H1 (cell line): ENCODE results near the gene LIG1. TPM values are rescaled to one million over a fixed set of nuclear protein-coding genes. Genes with fewer than 3 reads are reported as not detected.

Experiments
- BCL11A ChIP-seq, 2 experiments: IDR thresholded peaks; one replicate each; pipeline ENCODE4 v1.6.1; 2011; ENCODE audit warnings: low read depth in 2 of 2, low read length in 2 of 2, mild to moderate bottlenecking in 2 of 2
- BRCA1 ChIP-seq: IDR thresholded peaks from 2 replicates; pipeline ENCODE4 v1.6.1; 2012; ENCODE audit warnings: low read depth, low read length, improper control_type of control experiment
- EZH2 ChIP-seq: fragments of 200-600 bp; sonication (generic); IDR thresholded peaks from 2 replicates; pipeline ENCODE4 v1.7.1; 2012; ENCODE audit warnings: low read depth, mild to moderate bottlenecking, moderate library complexity, low read length, inconsistent platforms; ENCODE audit not compliant: severe bottlenecking
- SP2 ChIP-seq: IDR thresholded peaks from 2 replicates; pipeline ENCODE4 v1.6.1; 2012; ENCODE audit warnings: mild to moderate bottlenecking, low read length, inconsistent platforms
- TBP ChIP-seq: IDR thresholded peaks from 2 replicates; pipeline ENCODE4 v1.6.1; 2011; ENCODE audit warnings: low read depth, low read length, improper control_type of control experiment
- polyA plus RNA-seq, 7 experiments: library from polyadenylated mRNA; depleted of rRNA in 3 of 7; stranded (reverse) in 5 of 7; unstranded in 2 of 7; fragments of >200 nt in 5 of 7; fragments of 200-250 nt in 2 of 7; gene quantifications; 1 replicate in 5 of 7; 2 replicates in 1 of 7; 4 replicates in 1 of 7; pipeline versions ENCODE4 v1.2.1 to v1.2.3, GENCODE V29; 2011 to 2013; ENCODE audit warnings: missing spikeins in 2 of 7, mixed read lengths in 2 of 7
- total RNA-seq: library from RNA; stranded (reverse); fragmentation: NEBNext Ultra II Directional; extraction: Animal tissue kit (Norgen Biotek cat#: 25700); gene quantifications from 2 replicates; pipeline ENCODE4 v1.2.1, GENCODE V29; 2021
- TF ChIP-seq, protein P1 (sequence below): fragments of 300-600 bp; sonication (generic); IDR thresholded peaks from 2 replicates; pipeline ENCODE4 v1.7.1; 2012; ENCODE audit warnings: low read length, moderate library complexity, mild to moderate bottlenecking, inconsistent platforms; ENCODE audit not compliant: insufficient replicate concordance
- TF ChIP-seq, protein P2 (sequence below): IDR thresholded peaks from 2 replicates; pipeline ENCODE4 v1.6.1; 2011; ENCODE audit warnings: low read length, improper control_type of control experiment
- TF ChIP-seq, protein P3 (sequence below): IDR thresholded peaks from 2 replicates; pipeline ENCODE4 v1.6.1; 2011; ENCODE audit warnings: low read depth, mild to moderate bottlenecking, low read length; ENCODE audit not compliant: insufficient read depth

The LIG1 gene
- total and polyA plus RNA-seq, 2 of the 8 experiments (the other 6 are each of a cell fraction or from before 2014, with no cell fraction given), result 67.6 to 113 TPM

DNA sequence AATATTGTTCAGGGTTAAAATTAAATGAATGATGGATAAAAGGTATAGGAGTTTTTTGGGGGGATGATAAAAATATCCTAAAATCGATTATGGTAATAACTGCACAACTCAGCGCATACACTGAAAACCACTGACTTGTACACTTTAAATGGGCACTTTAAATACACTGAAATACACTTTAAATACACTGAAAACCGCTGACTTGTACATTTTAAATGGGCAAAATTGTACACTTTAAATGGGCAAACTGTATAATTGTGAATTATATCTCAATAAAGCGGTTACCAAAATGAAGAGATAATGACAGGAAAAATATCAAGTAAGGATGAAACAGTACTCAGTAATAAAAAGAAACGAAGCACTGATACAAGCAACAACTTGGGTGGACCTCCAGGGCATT is 1.5 kb downstream of the LIG1 start (continued):
- TF ChIP-seq, protein P1, sequence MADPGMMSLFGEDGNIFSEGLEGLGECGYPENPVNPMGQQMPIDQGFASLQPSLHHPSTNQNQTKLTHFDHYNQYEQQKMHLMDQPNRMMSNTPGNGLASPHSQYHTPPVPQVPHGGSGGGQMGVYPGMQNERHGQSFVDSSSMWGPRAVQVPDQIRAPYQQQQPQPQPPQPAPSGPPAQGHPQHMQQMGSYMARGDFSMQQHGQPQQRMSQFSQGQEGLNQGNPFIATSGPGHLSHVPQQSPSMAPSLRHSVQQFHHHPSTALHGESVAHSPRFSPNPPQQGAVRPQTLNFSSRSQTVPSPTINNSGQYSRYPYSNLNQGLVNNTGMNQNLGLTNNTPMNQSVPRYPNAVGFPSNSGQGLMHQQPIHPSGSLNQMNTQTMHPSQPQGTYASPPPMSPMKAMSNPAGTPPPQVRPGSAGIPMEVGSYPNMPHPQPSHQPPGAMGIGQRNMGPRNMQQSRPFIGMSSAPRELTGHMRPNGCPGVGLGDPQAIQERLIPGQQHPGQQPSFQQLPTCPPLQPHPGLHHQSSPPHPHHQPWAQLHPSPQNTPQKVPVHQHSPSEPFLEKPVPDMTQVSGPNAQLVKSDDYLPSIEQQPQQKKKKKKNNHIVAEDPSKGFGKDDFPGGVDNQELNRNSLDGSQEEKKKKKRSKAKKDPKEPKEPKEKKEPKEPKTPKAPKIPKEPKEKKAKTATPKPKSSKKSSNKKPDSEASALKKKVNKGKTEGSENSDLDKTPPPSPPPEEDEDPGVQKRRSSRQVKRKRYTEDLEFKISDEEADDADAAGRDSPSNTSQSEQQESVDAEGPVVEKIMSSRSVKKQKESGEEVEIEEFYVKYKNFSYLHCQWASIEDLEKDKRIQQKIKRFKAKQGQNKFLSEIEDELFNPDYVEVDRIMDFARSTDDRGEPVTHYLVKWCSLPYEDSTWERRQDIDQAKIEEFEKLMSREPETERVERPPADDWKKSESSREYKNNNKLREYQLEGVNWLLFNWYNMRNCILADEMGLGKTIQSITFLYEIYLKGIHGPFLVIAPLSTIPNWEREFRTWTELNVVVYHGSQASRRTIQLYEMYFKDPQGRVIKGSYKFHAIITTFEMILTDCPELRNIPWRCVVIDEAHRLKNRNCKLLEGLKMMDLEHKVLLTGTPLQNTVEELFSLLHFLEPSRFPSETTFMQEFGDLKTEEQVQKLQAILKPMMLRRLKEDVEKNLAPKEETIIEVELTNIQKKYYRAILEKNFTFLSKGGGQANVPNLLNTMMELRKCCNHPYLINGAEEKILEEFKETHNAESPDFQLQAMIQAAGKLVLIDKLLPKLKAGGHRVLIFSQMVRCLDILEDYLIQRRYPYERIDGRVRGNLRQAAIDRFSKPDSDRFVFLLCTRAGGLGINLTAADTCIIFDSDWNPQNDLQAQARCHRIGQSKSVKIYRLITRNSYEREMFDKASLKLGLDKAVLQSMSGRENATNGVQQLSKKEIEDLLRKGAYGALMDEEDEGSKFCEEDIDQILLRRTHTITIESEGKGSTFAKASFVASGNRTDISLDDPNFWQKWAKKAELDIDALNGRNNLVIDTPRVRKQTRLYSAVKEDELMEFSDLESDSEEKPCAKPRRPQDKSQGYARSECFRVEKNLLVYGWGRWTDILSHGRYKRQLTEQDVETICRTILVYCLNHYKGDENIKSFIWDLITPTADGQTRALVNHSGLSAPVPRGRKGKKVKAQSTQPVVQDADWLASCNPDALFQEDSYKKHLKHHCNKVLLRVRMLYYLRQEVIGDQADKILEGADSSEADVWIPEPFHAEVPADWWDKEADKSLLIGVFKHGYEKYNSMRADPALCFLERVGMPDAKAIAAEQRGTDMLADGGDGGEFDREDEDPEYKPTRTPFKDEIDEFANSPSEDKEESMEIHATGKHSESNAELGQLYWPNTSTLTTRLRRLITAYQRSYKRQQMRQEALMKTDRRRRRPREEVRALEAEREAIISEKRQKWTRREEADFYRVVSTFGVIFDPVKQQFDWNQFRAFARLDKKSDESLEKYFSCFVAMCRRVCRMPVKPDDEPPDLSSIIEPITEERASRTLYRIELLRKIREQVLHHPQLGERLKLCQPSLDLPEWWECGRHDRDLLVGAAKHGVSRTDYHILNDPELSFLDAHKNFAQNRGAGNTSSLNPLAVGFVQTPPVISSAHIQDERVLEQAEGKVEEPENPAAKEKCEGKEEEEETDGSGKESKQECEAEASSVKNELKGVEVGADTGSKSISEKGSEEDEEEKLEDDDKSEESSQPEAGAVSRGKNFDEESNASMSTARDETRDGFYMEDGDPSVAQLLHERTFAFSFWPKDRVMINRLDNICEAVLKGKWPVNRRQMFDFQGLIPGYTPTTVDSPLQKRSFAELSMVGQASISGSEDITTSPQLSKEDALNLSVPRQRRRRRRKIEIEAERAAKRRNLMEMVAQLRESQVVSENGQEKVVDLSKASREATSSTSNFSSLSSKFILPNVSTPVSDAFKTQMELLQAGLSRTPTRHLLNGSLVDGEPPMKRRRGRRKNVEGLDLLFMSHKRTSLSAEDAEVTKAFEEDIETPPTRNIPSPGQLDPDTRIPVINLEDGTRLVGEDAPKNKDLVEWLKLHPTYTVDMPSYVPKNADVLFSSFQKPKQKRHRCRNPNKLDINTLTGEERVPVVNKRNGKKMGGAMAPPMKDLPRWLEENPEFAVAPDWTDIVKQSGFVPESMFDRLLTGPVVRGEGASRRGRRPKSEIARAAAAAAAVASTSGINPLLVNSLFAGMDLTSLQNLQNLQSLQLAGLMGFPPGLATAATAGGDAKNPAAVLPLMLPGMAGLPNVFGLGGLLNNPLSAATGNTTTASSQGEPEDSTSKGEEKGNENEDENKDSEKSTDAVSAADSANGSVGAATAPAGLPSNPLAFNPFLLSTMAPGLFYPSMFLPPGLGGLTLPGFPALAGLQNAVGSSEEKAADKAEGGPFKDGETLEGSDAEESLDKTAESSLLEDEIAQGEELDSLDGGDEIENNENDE, result no peak
- TF ChIP-seq TBP, result no peak
- TF ChIP-seq, protein P2, sequence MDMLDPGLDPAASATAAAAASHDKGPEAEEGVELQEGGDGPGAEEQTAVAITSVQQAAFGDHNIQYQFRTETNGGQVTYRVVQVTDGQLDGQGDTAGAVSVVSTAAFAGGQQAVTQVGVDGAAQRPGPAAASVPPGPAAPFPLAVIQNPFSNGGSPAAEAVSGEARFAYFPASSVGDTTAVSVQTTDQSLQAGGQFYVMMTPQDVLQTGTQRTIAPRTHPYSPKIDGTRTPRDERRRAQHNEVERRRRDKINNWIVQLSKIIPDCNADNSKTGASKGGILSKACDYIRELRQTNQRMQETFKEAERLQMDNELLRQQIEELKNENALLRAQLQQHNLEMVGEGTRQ, result no peak
- TF ChIP-seq SP2, result no peak
- TF ChIP-seq, protein P3, sequence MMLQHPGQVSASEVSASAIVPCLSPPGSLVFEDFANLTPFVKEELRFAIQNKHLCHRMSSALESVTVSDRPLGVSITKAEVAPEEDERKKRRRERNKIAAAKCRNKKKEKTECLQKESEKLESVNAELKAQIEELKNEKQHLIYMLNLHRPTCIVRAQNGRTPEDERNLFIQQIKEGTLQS, result no peak
- TF ChIP-seq BRCA1, result no peak
- TF ChIP-seq BCL11A (IDR thresholded peaks at IDR 0.05; ENCODE audit: low read depth in 2 of 2, low read length in 2 of 2), result no peak
- TF ChIP-seq EZH2, result no peak
